Activated naive CD8-positive, alpha-beta T cell (primary cell): ENCODE measurements around the gene MYO10.
A peak's percentile ranks its signal among the peaks of the same experiment; 100 is the strongest.

Experiments used
- H3K27ac Mint-ChIP-seq: one replicate; pipeline ENCODE4 v1.8.0; 2021; ENCODE audit warnings: mixed read lengths
- H3K27me3 Mint-ChIP-seq: one replicate; pipeline ENCODE4 v1.8.0; 2021; ENCODE audit warnings: mixed read lengths
- H3K36me3 Mint-ChIP-seq: one replicate; pipeline ENCODE4 v1.8.0; 2021; ENCODE audit warnings: mixed read lengths
- H3K4me1 Mint-ChIP-seq: one replicate; pipeline ENCODE4 v1.8.0; 2021; ENCODE audit warnings: low read depth, mixed read lengths
- H3K4me3 Mint-ChIP-seq: one replicate; pipeline ENCODE4 v1.8.0; 2021; ENCODE audit warnings: mild to moderate bottlenecking, mixed read lengths
- H3K9me3 Mint-ChIP-seq: one replicate; pipeline ENCODE4 v1.8.0; 2021; ENCODE audit warnings: low read depth, mixed read lengths

Gene MYO10

DNA sequence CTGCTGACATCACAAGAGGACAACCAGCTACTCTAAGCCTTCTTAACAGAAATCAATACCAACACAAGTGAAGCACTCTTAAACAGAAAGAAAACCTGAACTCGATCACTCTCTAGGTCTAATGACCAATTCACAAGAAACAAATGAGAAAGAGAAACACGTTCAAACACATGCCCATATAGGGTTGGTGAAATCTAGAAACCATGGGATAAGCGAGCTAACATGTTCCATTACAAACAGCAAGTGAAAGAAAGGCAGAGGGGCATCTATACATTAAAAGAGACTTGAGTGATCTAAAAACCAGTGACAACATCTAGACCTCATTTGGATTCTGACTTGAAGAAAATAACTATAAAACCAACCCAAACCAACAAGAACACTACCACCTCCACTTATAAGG, 244.4 kb downstream of the MYO10 start:
- H3K27me3 Mint-ChIP-seq, result peaks cover 3% of the 10 kb centered on the region

GRCh38 chr5:16690243-16690852, 245.7 kb downstream of the MYO10 start:
- no peak overlapping the region for H3K27ac Mint-ChIP-seq
- H3K27me3 Mint-ChIP-seq, result peaks cover 7% of the 10 kb centered on the region
- no peaks in the 10 kb centered on the region for H3K4me1 Mint-ChIP-seq
- no peak overlapping the region for H3K4me3 Mint-ChIP-seq
- H3K9me3 Mint-ChIP-seq, result no peaks in the 10 kb centered on the region
- H3K36me3 Mint-ChIP-seq, result no peaks in the 10 kb centered on the region

More for the DNA sequence above, 244.4 kb downstream of the MYO10 start:
- no peaks in the 10 kb centered on the region for H3K4me1 Mint-ChIP-seq
- no peak overlapping the region for H3K27ac Mint-ChIP-seq
- no peaks in the 10 kb centered on the region for H3K36me3 Mint-ChIP-seq
- no peak overlapping the region for H3K4me3 Mint-ChIP-seq
- H3K9me3 Mint-ChIP-seq, result no peaks in the 10 kb centered on the region

- Mint-ChIP-seq H3K4me1 (no peaks in the 10 kb centered on the region), H3K36me3 (no peaks in the 10 kb centered on the region), H3K27me3 (peaks cover 8% of the 10 kb centered on the region), H3K9me3 (no peaks in the 10 kb centered on the region), H3K27ac (no peak overlapping the region), H3K4me3 (no peak overlapping the region)
These were observed 248.2 kb downstream of the MYO10 start for GRCh38 chr5:16687898-16688297.

GRCh38 chr5:16685069-16685468, 251.0 kb downstream of the MYO10 start:
- Mint-ChIP-seq H3K27me3 (peaks cover 8% of the 10 kb centered on the region), H3K4me1 (no peaks in the 10 kb centered on the region), H3K9me3 (no peaks in the 10 kb centered on the region), H3K4me3 (no peak overlapping the region), H3K27ac (no peak overlapping the region), H3K36me3 (no peaks in the 10 kb centered on the region)

DNA sequence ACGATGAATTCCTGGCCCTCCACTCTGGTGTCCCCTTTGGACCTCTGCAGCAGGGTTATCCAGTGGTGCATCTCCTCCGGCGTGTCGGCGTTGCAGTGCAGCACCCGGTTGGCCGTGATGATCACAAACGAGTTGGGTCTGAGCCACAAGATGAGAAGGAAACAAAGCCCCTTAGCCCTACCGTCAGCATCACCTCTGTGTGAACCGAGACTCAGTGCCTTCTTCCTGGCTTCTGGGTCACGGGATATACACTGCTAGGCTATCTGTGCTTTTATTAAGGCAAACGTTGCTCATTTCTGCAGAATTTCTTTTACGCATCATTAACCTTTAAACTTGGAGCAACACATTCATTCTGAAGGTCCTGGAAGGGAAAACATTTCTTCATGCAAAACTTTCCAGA, 254.2 kb downstream of the MYO10 start:
- Mint-ChIP-seq H3K4me3 (no peak overlapping the region), H3K9me3 (no peaks in the 10 kb centered on the region), H3K4me1 (no peaks in the 10 kb centered on the region), H3K27me3 (peaks cover 5% of the 10 kb centered on the region), H3K36me3 (no peaks in the 10 kb centered on the region), H3K27ac (no peak overlapping the region)

GRCh38 chr5:16679863-16680262, 256.2 kb downstream of the MYO10 start:
- no peaks in the 10 kb centered on the region for H3K36me3 Mint-ChIP-seq
- no peaks in the 10 kb centered on the region for H3K4me1 Mint-ChIP-seq
- H3K27ac Mint-ChIP-seq, result no peak overlapping the region
- peaks cover 1% of the 10 kb centered on the region for H3K27me3 Mint-ChIP-seq
- H3K4me3 Mint-ChIP-seq, result no peak overlapping the region
- H3K9me3 Mint-ChIP-seq, result no peaks in the 10 kb centered on the region

GRCh38 chr5:16679190-16679589, 256.9 kb downstream of the MYO10 start:
- H3K27ac Mint-ChIP-seq, result no peak overlapping the region
- H3K36me3 Mint-ChIP-seq, result no peaks in the 10 kb centered on the region
- H3K4me3 Mint-ChIP-seq, result no peak overlapping the region
- H3K9me3 Mint-ChIP-seq, result no peaks in the 10 kb centered on the region
- H3K4me1 Mint-ChIP-seq, result no peaks in the 10 kb centered on the region
- peaks cover 1% of the 10 kb centered on the region for H3K27me3 Mint-ChIP-seq

DNA sequence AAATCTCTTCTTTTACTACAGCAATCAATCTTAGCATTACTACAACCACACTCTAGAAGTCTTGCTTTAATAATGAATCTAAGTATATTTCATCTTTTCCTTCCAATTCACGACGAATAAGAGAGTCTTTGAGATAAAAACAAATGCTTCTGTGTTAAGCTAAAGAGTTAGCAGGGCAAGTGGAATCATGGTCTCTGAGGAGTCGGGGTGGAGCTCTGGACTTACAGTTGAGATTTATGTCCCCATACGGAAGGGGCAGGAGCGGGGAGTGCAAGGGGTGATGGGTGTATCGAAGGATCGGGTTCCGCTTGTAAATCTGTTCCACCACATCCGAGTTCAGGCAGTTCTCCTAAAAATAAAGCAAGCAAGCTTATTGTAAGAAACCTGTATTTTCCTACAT, 260.3 kb downstream of the MYO10 start:
- H3K27me3 Mint-ChIP-seq, result no peaks in the 10 kb centered on the region
- H3K27ac Mint-ChIP-seq, result no peak overlapping the region
- peaks cover 16% of the 10 kb centered on the region for H3K4me1 Mint-ChIP-seq
- H3K4me3 Mint-ChIP-seq, result no peak overlapping the region
- H3K36me3 Mint-ChIP-seq, result no peaks in the 10 kb centered on the region
- H3K9me3 Mint-ChIP-seq, result no peaks in the 10 kb centered on the region

DNA sequence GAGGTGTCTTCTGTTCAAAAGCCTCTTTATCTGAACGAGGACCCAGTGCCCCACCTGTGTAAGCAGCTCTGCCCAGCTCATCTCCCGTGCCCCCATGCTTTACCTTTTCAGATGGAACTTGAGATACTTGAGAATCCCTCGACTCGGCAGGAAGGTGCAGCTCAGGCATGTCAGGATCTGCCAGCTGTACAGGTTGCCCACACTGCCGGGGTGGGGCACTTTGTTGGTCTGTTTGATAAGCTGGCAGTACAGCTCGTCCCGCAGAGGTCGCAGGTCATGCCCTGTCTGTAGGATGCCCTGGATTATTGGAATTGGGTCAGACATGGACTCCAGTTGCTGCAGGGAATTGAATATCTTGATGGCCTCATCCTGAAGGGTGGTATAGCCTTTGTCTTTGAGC, 261.3 kb downstream of the MYO10 start:
- Mint-ChIP-seq H3K36me3 (no peaks in the 10 kb centered on the region), H3K4me1 (peaks cover 16% of the 10 kb centered on the region), H3K27ac (no peak overlapping the region), H3K9me3 (no peaks in the 10 kb centered on the region), H3K4me3 (no peak overlapping the region), H3K27me3 (no peaks in the 10 kb centered on the region)

GRCh38 chr5:16673241-16674201, 262.6 kb downstream of the MYO10 start:
- peak overlapping the region; percentile 53 for H3K4me3 Mint-ChIP-seq
- no peaks in the 10 kb centered on the region for H3K9me3 Mint-ChIP-seq
- H3K36me3 Mint-ChIP-seq, result no peaks in the 10 kb centered on the region
- no peak overlapping the region for H3K27ac Mint-ChIP-seq
- H3K27me3 Mint-ChIP-seq, result no peaks in the 10 kb centered on the region
- H3K4me1 Mint-ChIP-seq, result peaks cover 16% of the 10 kb centered on the region

- Mint-ChIP-seq H3K4me1 (peaks cover 25% of the 10 kb centered on the region), H3K27ac (no peak overlapping the region), H3K4me3 (no peak overlapping the region), H3K27me3 (no peaks in the 10 kb centered on the region), H3K36me3 (no peaks in the 10 kb centered on the region), H3K9me3 (no peaks in the 10 kb centered on the region)
These were observed 264.9 kb downstream of the MYO10 start for GRCh38 chr5:16671208-16671607.

DNA sequence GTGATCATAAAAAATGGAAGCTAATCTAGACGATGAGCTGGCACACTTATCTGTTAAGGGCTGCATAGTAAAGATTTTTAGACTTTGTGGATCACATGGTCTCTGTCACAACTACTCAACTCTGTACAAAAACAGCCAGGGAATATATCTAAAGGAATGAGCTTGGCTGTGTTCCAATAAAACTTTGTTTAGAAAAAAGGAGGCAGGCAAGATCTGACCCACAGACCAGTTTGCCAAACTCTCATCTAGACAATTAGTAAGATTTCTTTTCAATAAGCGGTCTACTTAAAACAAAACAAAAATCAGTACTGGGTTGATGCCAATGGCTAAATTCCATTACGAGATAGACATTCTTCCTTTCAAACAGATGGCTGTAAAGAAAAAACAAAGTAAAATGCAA, 266.3 kb downstream of the MYO10 start:
- Mint-ChIP-seq H3K27me3 (no peaks in the 10 kb centered on the region), H3K4me3 (no peak overlapping the region), H3K27ac (no peak overlapping the region), H3K36me3 (no peaks in the 10 kb centered on the region), H3K4me1 (peaks cover 36% of the 10 kb centered on the region), H3K9me3 (no peaks in the 10 kb centered on the region)

GRCh38 chr5:16668631-16669030, 267.5 kb downstream of the MYO10 start:
- Mint-ChIP-seq H3K27me3 (no peaks in the 10 kb centered on the region), H3K9me3 (no peaks in the 10 kb centered on the region), H3K4me3 (no peak overlapping the region), H3K27ac (no peak overlapping the region), H3K4me1 (peaks cover 42% of the 10 kb centered on the region), H3K36me3 (no peaks in the 10 kb centered on the region)

GRCh38 chr5:16668194-16668593, 267.9 kb downstream of the MYO10 start:
- H3K27me3 Mint-ChIP-seq, result no peaks in the 10 kb centered on the region
- no peak overlapping the region for H3K4me3 Mint-ChIP-seq
- no peaks in the 10 kb centered on the region for H3K9me3 Mint-ChIP-seq
- H3K36me3 Mint-ChIP-seq, result no peaks in the 10 kb centered on the region
- no peak overlapping the region for H3K27ac Mint-ChIP-seq
- peaks cover 42% of the 10 kb centered on the region for H3K4me1 Mint-ChIP-seq

- Mint-ChIP-seq H3K4me1 (peaks cover 37% of the 10 kb centered on the region), H3K36me3 (no peaks in the 10 kb centered on the region), H3K9me3 (no peaks in the 10 kb centered on the region), H3K27me3 (no peaks in the 10 kb centered on the region), H3K27ac (no peak overlapping the region), H3K4me3 (no peak overlapping the region)
These were observed 269.1 kb downstream of the MYO10 start for GRCh38 chr5:16666883-16667398.
